Measurements from ENCODE around the gene RNF103.
"Not testable (repeated sequence)": the region's sequence is repeated elsewhere in the genome, so short reads cannot be mapped to it uniquely, and the experiment has no call there.

Gene RNF103

GRCh38 chr2:86623494-86624266, at the start of gene RNF103:
TSS of gene RNF103 (minus strand) at chr2:86623865. CDS start at chr2:86622886, 979 bp downstream.
- H3K4me3 ChIP-seq (ENCODE audit: low read depth, low read length): peak within 1 kb of the TSS; percentile 89
- TF ChIP-seq POLR2A (IDR thresholded peaks at IDR 0.05; ENCODE audit: extremely low read depth, insufficient read length): peak; percentile 91
- TF ChIP-seq, protein P1, sequence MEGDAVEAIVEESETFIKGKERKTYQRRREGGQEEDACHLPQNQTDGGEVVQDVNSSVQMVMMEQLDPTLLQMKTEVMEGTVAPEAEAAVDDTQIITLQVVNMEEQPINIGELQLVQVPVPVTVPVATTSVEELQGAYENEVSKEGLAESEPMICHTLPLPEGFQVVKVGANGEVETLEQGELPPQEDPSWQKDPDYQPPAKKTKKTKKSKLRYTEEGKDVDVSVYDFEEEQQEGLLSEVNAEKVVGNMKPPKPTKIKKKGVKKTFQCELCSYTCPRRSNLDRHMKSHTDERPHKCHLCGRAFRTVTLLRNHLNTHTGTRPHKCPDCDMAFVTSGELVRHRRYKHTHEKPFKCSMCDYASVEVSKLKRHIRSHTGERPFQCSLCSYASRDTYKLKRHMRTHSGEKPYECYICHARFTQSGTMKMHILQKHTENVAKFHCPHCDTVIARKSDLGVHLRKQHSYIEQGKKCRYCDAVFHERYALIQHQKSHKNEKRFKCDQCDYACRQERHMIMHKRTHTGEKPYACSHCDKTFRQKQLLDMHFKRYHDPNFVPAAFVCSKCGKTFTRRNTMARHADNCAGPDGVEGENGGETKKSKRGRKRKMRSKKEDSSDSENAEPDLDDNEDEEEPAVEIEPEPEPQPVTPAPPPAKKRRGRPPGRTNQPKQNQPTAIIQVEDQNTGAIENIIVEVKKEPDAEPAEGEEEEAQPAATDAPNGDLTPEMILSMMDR (IDR thresholded peaks at IDR 0.05; ENCODE audit: low read depth, low read length): no peak
- TF ChIP-seq MAX (IDR thresholded peaks at IDR 0.05; ENCODE audit: low read depth, low read length): peak; percentile 75
- TF ChIP-seq MYC (IDR thresholded peaks at IDR 0.05; ENCODE audit: low read depth, low read length): peak; percentile 86
- peak; percentile 95 for DNase-seq (ENCODE audit: low read depth)

GRCh38 chr2:86673011-86673410, 49.3 kb upstream of the RNF103 start:
- TF ChIP-seq MAX (IDR thresholded peaks at IDR 0.05; ENCODE audit: low read depth, low read length) (no peak), MYC (IDR thresholded peaks at IDR 0.05; ENCODE audit: low read depth, low read length) (no peak), POLR2A (IDR thresholded peaks at IDR 0.05; ENCODE audit: extremely low read depth, insufficient read length) (no peak)
- no peak for DNase-seq (ENCODE audit: low read depth)
- no peak overlapping the region for H3K4me3 ChIP-seq (ENCODE audit: low read depth, low read length)

GRCh38 chr2:86672027-86672545, 48.4 kb upstream of the RNF103 start:
- TF ChIP-seq POLR2A (IDR thresholded peaks at IDR 0.05; ENCODE audit: extremely low read depth, insufficient read length) (no peak), MAX (IDR thresholded peaks at IDR 0.05; ENCODE audit: low read depth, low read length) (no peak), MYC (IDR thresholded peaks at IDR 0.05; ENCODE audit: low read depth, low read length) (no peak)
- TF ChIP-seq, protein P1 (IDR thresholded peaks at IDR 0.05; ENCODE audit: low read depth, low read length): no peak
- no peak overlapping the region for H3K4me3 ChIP-seq (ENCODE audit: low read depth, low read length)
- no peak for DNase-seq (ENCODE audit: low read depth)

DNA sequence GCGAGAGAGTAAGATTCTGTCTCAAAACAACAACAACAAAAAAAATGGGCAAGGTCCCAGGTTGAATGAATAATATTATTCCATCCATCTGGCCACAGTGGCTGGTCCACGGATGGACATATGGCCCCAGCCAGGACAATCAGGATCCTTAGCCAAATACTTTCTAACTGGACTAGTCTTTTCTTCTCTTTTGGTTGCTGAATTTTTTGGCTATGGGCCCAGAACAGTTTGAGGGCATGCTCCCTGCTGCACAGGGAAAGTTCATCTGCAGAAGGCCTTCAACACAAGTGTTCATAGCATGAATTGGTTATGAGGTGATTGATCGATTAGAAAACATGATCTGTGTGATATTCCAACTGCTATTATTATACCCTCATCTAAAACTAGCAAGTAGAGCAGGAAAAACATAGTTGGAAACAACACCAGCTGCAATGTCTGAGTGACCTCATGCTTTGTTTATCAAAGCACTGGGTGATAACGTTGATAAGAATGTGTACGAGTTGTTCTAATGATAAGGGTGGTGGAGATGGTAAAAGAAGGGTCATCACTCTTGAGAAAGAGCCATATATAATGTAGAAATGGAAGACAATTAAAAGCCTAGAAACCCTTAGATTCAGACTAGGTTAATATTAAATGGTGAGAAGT, 47.8 kb upstream of the RNF103 start:
- no peak for DNase-seq (ENCODE audit: low read depth)
- no peak for TF ChIP-seq MYC (IDR thresholded peaks at IDR 0.05; ENCODE audit: low read depth, low read length)
- TF ChIP-seq MAX (IDR thresholded peaks at IDR 0.05; ENCODE audit: low read depth, low read length): no peak
- no peak for TF ChIP-seq POLR2A (IDR thresholded peaks at IDR 0.05; ENCODE audit: extremely low read depth, insufficient read length)
- TF ChIP-seq, protein P1 (IDR thresholded peaks at IDR 0.05; ENCODE audit: low read depth, low read length): no peak
- H3K4me3 ChIP-seq (ENCODE audit: low read depth, low read length): no peak overlapping the region

DNA sequence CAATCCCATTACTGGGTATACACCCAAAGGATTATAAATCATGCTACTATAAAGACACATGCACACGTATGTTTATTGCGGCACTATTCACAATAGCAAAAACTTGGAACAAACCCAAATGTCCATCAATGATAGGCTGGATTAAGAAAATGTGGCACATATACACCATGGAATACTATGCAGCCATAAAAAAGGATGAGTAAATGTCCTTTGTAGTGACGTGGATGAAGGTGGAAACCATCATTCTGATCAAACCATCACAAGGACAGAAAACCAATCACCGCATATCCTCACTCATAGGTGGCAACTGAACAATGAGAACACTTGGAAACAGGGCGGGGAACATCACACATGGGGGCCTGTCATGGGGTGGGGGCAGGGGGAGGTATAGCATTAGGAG, 45.7 kb upstream of the RNF103 start:
- not testable (repeated sequence) for H3K4me3 ChIP-seq (ENCODE audit: low read depth, low read length)

GRCh38 chr2:86661333-86661732, 37.7 kb upstream of the RNF103 start:
- H3K4me3 ChIP-seq (ENCODE audit: low read depth, low read length): no peak overlapping the region
- TF ChIP-seq POLR2A (IDR thresholded peaks at IDR 0.05; ENCODE audit: extremely low read depth, insufficient read length) (no peak), MYC (IDR thresholded peaks at IDR 0.05; ENCODE audit: low read depth, low read length) (no peak), MAX (IDR thresholded peaks at IDR 0.05; ENCODE audit: low read depth, low read length) (no peak)
- TF ChIP-seq, protein P1 (IDR thresholded peaks at IDR 0.05; ENCODE audit: low read depth, low read length): no peak
- DNase-seq (ENCODE audit: low read depth): peak; percentile 52

More for the DNA sequence above, 45.7 kb upstream of the RNF103 start:
- not testable (repeated sequence) for DNase-seq (ENCODE audit: low read depth)
